HepG2 (cell line): ENCODE measurements around the gene RUSC1. TPM values are rescaled to one million over a fixed set of nuclear protein-coding genes. Genes with fewer than 3 reads are reported as not detected.

Experiments
- ATAC-seq: fragments of 200-7000 bp; cut with Tn5 transposase; 3 replicates; pipeline ENCODE4 v1.9.1; 2020; ENCODE audit warnings: mild to moderate bottlenecking, moderate library complexity
- BruUV-seq: library from RNA; stranded (reverse); fragments of 400-500 nt; replicated peaks from 2 replicates; lab custom pipeline; 2021; lab: Mats Ljungman, UMichigan
- CTCF ChIA-PET: fragments of 300-600 bp; formaldehyde crosslinking; extraction: SDS; loops from one replicate; lab custom pipeline; 2021; ENCODE audit warnings: low total read pairs, inconsistent platforms, low intra/inter-chr PET ratio; lab: Yijun Ruan, JAX
- POLR2A ChIA-PET: fragments of 350-600 bp; sonication (Branson Sonifier 250); formaldehyde crosslinking; loops from one replicate; lab custom pipeline; 2020; ENCODE audit warnings: antibody characterized with exemption, inconsistent platforms; lab: Yijun Ruan, JAX
- DNase-seq: peaks from one replicate; pipeline ENCODE4 v3.0.0-alpha.2; 2015; ENCODE audit warnings: low spot score
- FAIRE-seq: peaks from 3 replicates; lab custom pipeline; 2011; peaks lifted over from hg19 to GRCh38; lab: Jason Lieb, UNC
- H2AFZ ChIP-seq: one replicate; pipeline ENCODE4 v1.6.1; 2011; ENCODE audit warnings: low read length, inconsistent platforms
- H3K27ac ChIP-seq: fragments of 300-600 bp; 3 replicates; pipeline ENCODE4 v1.8.0; 2011; ENCODE audit warnings: mixed run types, mild to moderate bottlenecking, mixed read lengths, low read length, inconsistent platforms; ENCODE audit not compliant: insufficient read depth; ENCODE audit errors: extremely low read length
- H3K27me3 ChIP-seq, 2 experiments: fragments of 200-600 bp in 1 of 2; 2 replicates in 1 of 2; 3 replicates in 1 of 2; pipeline versions ENCODE4 v1.6.0 to v1.8.0; 2011; ENCODE audit warnings: low read length in 2 of 2, mild to moderate bottlenecking in 2 of 2, moderate library complexity in 2 of 2, inconsistent platforms in 1 of 2; ENCODE audit not compliant: insufficient read depth in 2 of 2, control insufficient read depth in 1 of 2
- H3K36me3 ChIP-seq, 2 experiments: fragments of 200-600 bp in 1 of 2; replicated peaks in 1 of 2; 2 replicates in 1 of 2; 3 replicates in 1 of 2; pipeline versions ENCODE4 v1.5.1 to v1.8.0; 2011; ENCODE audit warnings: low read length in 2 of 2, inconsistent platforms in 1 of 2; ENCODE audit not compliant: insufficient read depth in 2 of 2, control insufficient read depth in 1 of 2
- H3K4me1 ChIP-seq: 2 replicates; pipeline ENCODE4 v1.5.1; 2012; ENCODE audit warnings: low read length, inconsistent platforms; ENCODE audit not compliant: insufficient read depth
- H3K4me2 ChIP-seq: 2 replicates; pipeline ENCODE4 v1.6.0; 2011; ENCODE audit warnings: low read depth, low read length, inconsistent platforms
- H3K4me3 ChIP-seq, 3 experiments: fragments of 200-600 bp in 1 of 3; sonication (generic), shearing (Covaris generic) in 1 of 3; replicated peaks in 1 of 3; 2 replicates each; pipeline ENCODE4 v1.5.1; 2011 to 2016; ENCODE audit warnings: low read length in 3 of 3, inconsistent platforms in 2 of 3, low read depth in 2 of 3, mild to moderate bottlenecking in 2 of 3, control low read depth in 1 of 3, mixed read lengths in 1 of 3; ENCODE audit not compliant: insufficient read depth in 1 of 3
- H3K79me2 ChIP-seq: one replicate; pipeline ENCODE4 v1.6.1; 2011; ENCODE audit warnings: low read length, inconsistent platforms; ENCODE audit not compliant: insufficient read depth
- H3K9ac ChIP-seq: 2 replicates; pipeline ENCODE4 v1.6.0; 2011; ENCODE audit warnings: mild to moderate bottlenecking, low read depth, low read length, inconsistent platforms; ENCODE audit not compliant: insufficient read depth
- H3K9me3 ChIP-seq: 2 replicates; pipeline ENCODE4 v1.5.1; 2012; ENCODE audit warnings: mild to moderate bottlenecking, low read length
- H4K20me1 ChIP-seq: 2 replicates; pipeline ENCODE4 v1.6.0; 2011; ENCODE audit warnings: inconsistent platforms, mild to moderate bottlenecking, low read length, moderate library complexity; ENCODE audit not compliant: insufficient read depth
- HMG20A ChIP-seq: IDR thresholded peaks from 2 replicates; pipeline ENCODE4 v1.6.1; 2016; ENCODE audit warnings: borderline replicate concordance
- HOXA3 ChIP-seq: sonication (generic); formaldehyde crosslinking; IDR thresholded peaks from 2 replicates; pipeline ENCODE4 v1.5.0; 2020; ENCODE audit warnings: missing genetic modification reagents
- LCORL ChIP-seq, 2 experiments: fragments of 450-650 bp in 1 of 2; sonication (generic) in 1 of 2; formaldehyde crosslinking in 1 of 2; IDR thresholded peaks; 2 replicates each; pipeline versions ENCODE4 v1.5.0 to v1.6.1; 2017 to 2020; ENCODE audit warnings: antibody characterized with exemption in 1 of 2, missing genetic modification reagents in 1 of 2
- PHF21A ChIP-seq: sonication (generic); formaldehyde crosslinking; IDR thresholded peaks from 2 replicates; pipeline ENCODE4 v1.5.0; 2020; ENCODE audit warnings: mild to moderate bottlenecking, missing genetic modification reagents
- PHF8 ChIP-seq: sonication (generic); formaldehyde crosslinking; IDR thresholded peaks from 2 replicates; pipeline ENCODE4 v1.5.0; 2020; ENCODE audit warnings: missing genetic modification reagents
- SALL1 ChIP-seq: sonication (generic); formaldehyde crosslinking; IDR thresholded peaks from 2 replicates; pipeline ENCODE4 v1.8.0; 2022; ENCODE audit warnings: mild to moderate bottlenecking, missing genetic modification reagents
- TSC22D2 ChIP-seq: sonication (generic); formaldehyde crosslinking; IDR thresholded peaks from 2 replicates; pipeline ENCODE4 v1.5.1; 2020; ENCODE audit warnings: missing genetic modification reagents, mild to moderate bottlenecking, borderline replicate concordance
- ZNF207 ChIP-seq: fragments of 450-650 bp; IDR thresholded peaks from 2 replicates; pipeline ENCODE4 v1.6.1; 2016; ENCODE audit warnings: antibody characterized with exemption, borderline replicate concordance
- ZNF251 ChIP-seq: sonication (generic); formaldehyde crosslinking; IDR thresholded peaks from 2 replicates; pipeline ENCODE4 v1.9.0; 2021; ENCODE audit warnings: mild to moderate bottlenecking, missing genetic modification reagents
- ZNF616 ChIP-seq: sonication (generic); formaldehyde crosslinking; IDR thresholded peaks from 2 replicates; pipeline ENCODE4 v1.5.0; 2020; ENCODE audit warnings: low read depth, mild to moderate bottlenecking, missing genetic modification reagents
- ZNF766 ChIP-seq: sonication (generic); formaldehyde crosslinking; IDR thresholded peaks from 2 replicates; pipeline ENCODE4 v1.5.0; 2020; ENCODE audit warnings: missing genetic modification reagents, borderline replicate concordance
- WGBS: methylation state at CpG from one replicate; pipeline ENCODE4 v1.1.6; 2017; ENCODE audit warnings: low lambda C conversion rate; 5-methylcytosine and 5-hydroxymethylcytosine counted together
- in situ Hi-C: cut with HindIII; loops from 2 replicates; pipeline ENCODE4 v1.10.0; 2017; ENCODE audit warnings: low pct_unique_long_range_greater_than_20kb; ENCODE audit not compliant: extremely low pct_ligation_motif_present
- intact Hi-C: fragments of 100-400 bp; cut with micrococcal nuclease; formaldehyde crosslinking; loops from one replicate; pipeline ENCODE4 v1.10.0; 2022; ENCODE audit not compliant: unreplicated experiment
- polyA plus RNA-seq, 8 experiments: library from polyadenylated mRNA; depleted of rRNA in 3 of 8; stranded (reverse) in 7 of 8; unstranded in 1 of 8; fragments of >200 nt; fragmentation: Illumina TruSeq in 4 of 8; extraction: Trizol in 4 of 8; gene quantifications; 2 replicates each; pipeline versions ENCODE4 v1.2.1 to v1.2.3, GENCODE V29; 2011 to 2016; ENCODE audit warnings: low read depth in 4 of 8, missing spikeins in 1 of 8, mixed read lengths in 1 of 8; ENCODE audit not compliant: insufficient read depth in 1 of 8
- total RNA-seq, 5 experiments: library from RNA; depleted of rRNA; stranded (reverse); fragments of >200 nt; fragmentation: Illumina TruSeq; extraction: Trizol; gene quantifications; 2 replicates each; pipeline ENCODE4 v1.2.3, GENCODE V29; 2016; ENCODE audit warnings: low read depth in 1 of 5
- TF ChIP-seq, protein P1 (sequence below): IDR thresholded peaks from 2 replicates; pipeline ENCODE4 v1.6.1; 2012; ENCODE audit warnings: inconsistent platforms
- TF ChIP-seq, protein P2 (sequence below), 2 experiments: sonication (generic) in 1 of 2; formaldehyde crosslinking in 1 of 2; IDR thresholded peaks; 2 replicates each; pipeline versions ENCODE4 v1.4.0 to v1.6.1; 2018 to 2020; ENCODE audit warnings: missing genetic modification reagents in 2 of 2, borderline replicate concordance in 1 of 2, low read depth in 1 of 2, mild to moderate bottlenecking in 1 of 2, missing biosample characterization in 1 of 2
- TF ChIP-seq, protein P3 (sequence below): sonication (generic); formaldehyde crosslinking; IDR thresholded peaks from 2 replicates; pipeline ENCODE4 v1.5.1; 2020; ENCODE audit warnings: missing genetic modification reagents, mild to moderate bottlenecking, borderline replicate concordance
- TF ChIP-seq, protein P4 (sequence below): sonication (generic); formaldehyde crosslinking; IDR thresholded peaks from 2 replicates; pipeline ENCODE4 v1.5.0; 2020; ENCODE audit warnings: mild to moderate bottlenecking, missing genetic modification reagents

Gene RUSC1
- total and polyA plus RNA-seq, 2 of the 13 experiments (the other 11 are each of a cell fraction or from before 2014, with no cell fraction given): 18.7 to 20.4 TPM

DNA sequence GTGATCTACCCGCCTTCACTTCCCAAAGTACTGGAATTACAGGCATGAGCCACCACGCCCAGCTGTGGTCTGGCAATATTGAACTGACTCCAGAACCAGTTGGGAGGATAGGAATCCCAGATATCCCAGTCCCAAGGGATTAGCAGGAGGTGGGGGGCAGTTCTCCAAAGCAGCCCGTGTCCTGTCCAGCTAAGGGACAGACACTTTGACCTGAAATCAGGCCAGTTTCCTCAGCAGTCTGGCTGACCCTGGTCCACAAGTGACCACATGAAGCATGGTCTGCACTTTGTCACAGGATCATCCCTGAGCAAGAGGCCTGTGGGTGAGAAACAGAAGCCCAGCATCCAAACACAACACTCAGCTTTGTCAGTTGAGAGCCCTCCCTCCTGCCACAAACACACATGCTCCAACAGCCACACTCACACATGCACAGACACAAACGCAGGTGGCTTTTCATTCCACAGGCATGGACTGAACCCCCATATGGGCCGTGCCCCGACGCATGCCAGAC is 14.8 kb upstream of the RUSC1 start (continued):
- TF ChIP-seq PHF21A (CRISPR knock-in tag) (no peak), LCORL (IDR thresholded peaks at IDR 0.05) (no peak), LCORL (CRISPR knock-in tag; IDR thresholded peaks at IDR 0.05) (peak; percentile 54; the same call in 1 of the 2 replicates), SALL1 (peak; percentile 18; the same call in 1 of the 2 replicates), ZNF207 (no peak), HOXA3 (no peak)
- TF ChIP-seq, protein P1, sequence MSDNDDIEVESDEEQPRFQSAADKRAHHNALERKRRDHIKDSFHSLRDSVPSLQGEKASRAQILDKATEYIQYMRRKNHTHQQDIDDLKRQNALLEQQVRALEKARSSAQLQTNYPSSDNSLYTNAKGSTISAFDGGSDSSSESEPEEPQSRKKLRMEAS: peak; percentile 36; the same call in 1 of the 2 replicates
- TF ChIP-seq, protein P2, sequence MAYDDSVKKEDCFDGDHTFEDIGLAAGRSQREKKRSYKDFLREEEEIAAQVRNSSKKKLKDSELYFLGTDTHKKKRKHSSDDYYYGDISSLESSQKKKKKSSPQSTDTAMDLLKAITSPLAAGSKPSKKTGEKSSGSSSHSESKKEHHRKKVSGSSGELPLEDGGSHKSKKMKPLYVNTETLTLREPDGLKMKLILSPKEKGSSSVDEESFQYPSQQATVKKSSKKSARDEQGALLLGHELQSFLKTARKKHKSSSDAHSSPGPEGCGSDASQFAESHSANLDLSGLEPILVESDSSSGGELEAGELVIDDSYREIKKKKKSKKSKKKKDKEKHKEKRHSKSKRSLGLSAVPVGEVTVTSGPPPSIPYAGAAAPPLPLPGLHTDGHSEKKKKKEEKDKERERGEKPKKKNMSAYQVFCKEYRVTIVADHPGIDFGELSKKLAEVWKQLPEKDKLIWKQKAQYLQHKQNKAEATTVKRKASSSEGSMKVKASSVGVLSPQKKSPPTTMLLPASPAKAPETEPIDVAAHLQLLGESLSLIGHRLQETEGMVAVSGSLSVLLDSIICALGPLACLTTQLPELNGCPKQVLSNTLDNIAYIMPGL (CRISPR knock-in tag; IDR thresholded peaks at IDR 0.05; ENCODE audit: borderline replicate concordance in 1 of 2, low read depth in 1 of 2): 0 out of 4 replicates have a peak, but pooled peaks of 1 of the 2 experiments have one; percentile 8
- TF ChIP-seq, all 625 proteins: peak for 26

DNA sequence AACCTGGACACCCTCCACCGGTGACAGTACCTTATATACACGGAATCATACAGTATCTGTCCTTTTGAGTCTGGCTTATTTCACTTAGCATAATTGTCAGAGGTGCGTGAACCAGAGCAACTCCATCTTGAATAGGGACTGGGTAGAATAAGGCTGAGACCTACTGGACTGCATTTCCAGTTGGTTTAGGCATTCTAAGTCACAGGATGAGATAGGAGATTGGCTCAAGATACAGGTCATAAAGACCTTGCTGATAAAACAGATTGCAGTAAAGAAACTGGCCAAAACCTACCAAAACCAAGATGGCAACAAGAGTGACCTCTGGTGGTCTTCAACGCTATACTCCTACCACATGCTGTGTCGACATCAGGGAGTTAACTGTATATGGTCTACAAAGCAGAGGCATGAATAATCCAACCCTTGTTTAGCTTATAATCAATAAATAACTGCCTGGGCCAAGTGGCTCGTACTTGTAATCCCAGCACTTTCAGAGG is 13.4 kb upstream of the RUSC1 start:
- Histone ChIP-seq H3K36me3 (peaks cover 4% of the 10 kb centered on the region in 2 experiments; a peak in 3 of 5 replicates), H3K4me1 (peaks cover 79% of the 10 kb centered on the region), H3K9ac (peak overlapping the region; percentile 98; the same call in 1 of the 2 replicates), H3K4me2 (peak overlapping the region; percentile 67), H3K27ac (peak overlapping the region; percentile 83), H3K27me3 (no peaks in the 10 kb centered on the region; a peak in 1 of 5 replicates), H3K4me3 (no peak overlapping the region), H4K20me1 (peaks cover 7% of the 10 kb centered on the region), H3K9me3 (no peaks in the 10 kb centered on the region), H3K79me2 (peaks cover 46% of the 10 kb centered on the region), H2AFZ (no peak overlapping the region)
- CTCF ChIA-PET: interaction anchor here (1.1 to 3.7 kb wide), 3 partner anchors 30 to 57 kb away, joined by 3 to 36 read pairs (median 35); partner anchors contain the start of genes ENTREP3 and HCN3
- WGBS: 59% methylated on average over 5 of the region's 6 CpGs
- no TSS peak for BruUV-seq
- POLR2A ChIA-PET: interaction anchor here (1.2 to 5.5 kb wide), 11 partner anchors 10 to 256 kb away, joined by 3 to 51 read pairs (median 7); partner anchors contain the start of genes ASH1L, CLK2 and ENTREP3
- peak; percentile 85 for DNase-seq
- peak; percentile 19 for ATAC-seq
- FAIRE-seq: peak; percentile 70
- in situ Hi-C loops (loop anchor here (10.0 kb wide), 1 partner anchor 52 kb away; the partner anchor contains the start of gene ENTREP3), intact Hi-C loops (loop anchor here (1.0 to 10.0 kb wide), 2 partner anchors 57 to 102 kb away; partner anchors contain the start of genes MTX1 and THBS3)
- TF ChIP-seq, protein P3, sequence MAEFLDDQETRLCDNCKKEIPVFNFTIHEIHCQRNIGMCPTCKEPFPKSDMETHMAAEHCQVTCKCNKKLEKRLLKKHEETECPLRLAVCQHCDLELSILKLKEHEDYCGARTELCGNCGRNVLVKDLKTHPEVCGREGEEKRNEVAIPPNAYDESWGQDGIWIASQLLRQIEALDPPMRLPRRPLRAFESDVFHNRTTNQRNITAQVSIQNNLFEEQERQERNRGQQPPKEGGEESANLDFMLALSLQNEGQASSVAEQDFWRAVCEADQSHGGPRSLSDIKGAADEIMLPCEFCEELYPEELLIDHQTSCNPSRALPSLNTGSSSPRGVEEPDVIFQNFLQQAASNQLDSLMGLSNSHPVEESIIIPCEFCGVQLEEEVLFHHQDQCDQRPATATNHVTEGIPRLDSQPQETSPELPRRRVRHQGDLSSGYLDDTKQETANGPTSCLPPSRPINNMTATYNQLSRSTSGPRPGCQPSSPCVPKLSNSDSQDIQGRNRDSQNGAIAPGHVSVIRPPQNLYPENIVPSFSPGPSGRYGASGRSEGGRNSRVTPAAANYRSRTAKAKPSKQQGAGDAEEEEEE (CRISPR knock-in tag): no peak
- TF ChIP-seq ZNF616 (no peak), ZNF766 (CRISPR knock-in tag) (no peak), ZNF251 (CRISPR knock-in tag) (no peak), PHF8 (CRISPR knock-in tag) (no peak), HMG20A (no peak), TSC22D2 (no peak)
- TF ChIP-seq, protein P4, sequence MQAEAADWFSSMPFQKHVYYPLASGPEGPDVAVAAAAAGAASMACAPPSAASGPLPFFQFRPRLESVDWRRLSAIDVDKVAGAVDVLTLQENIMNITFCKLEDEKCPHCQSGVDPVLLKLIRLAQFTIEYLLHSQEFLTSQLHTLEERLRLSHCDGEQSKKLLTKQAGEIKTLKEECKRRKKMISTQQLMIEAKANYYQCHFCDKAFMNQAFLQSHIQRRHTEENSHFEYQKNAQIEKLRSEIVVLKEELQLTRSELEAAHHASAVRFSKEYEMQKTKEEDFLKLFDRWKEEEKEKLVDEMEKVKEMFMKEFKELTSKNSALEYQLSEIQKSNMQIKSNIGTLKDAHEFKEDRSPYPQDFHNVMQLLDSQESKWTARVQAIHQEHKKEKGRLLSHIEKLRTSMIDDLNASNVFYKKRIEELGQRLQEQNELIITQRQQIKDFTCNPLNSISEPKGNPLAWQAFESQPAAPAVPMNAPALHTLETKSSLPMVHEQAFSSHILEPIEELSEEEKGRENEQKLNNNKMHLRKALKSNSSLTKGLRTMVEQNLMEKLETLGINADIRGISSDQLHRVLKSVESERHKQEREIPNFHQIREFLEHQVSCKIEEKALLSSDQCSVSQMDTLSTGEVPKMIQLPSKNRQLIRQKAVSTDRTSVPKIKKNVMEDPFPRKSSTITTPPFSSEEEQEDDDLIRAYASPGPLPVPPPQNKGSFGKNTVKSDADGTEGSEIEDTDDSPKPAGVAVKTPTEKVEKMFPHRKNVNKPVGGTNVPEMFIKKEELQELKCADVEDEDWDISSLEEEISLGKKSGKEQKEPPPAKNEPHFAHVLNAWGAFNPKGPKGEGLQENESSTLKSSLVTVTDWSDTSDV (CRISPR knock-in tag): no peak
